Subcutaneous adipose tissue (tissue), 4 donors: Measurements from ENCODE around the gene CD96. TPM values are rescaled to one million over a fixed set of nuclear protein-coding genes. Genes with fewer than 3 reads are reported as not detected.

Source experiments
- total RNA-seq, 4 donors: library from RNA; depleted of rRNA; stranded (reverse); fragments of >200 nt; gene quantifications; one replicate each; pipeline ENCODE4 v1.1.0, GENCODE V29; 2016
- TF ChIP-seq, protein P1 (sequence below): fragments of 450-650 bp; IDR thresholded peaks from one replicate; pipeline ENCODE4 v1.5.1; 2016; ENCODE audit warnings: low read depth, mild to moderate bottlenecking, control low read depth, antibody characterized with exemption, moderate library complexity

The CD96 gene
- total RNA-seq, 4 donors from 2014 or later = 0.88 to 3.7 (median 2.1) TPM

DNA sequence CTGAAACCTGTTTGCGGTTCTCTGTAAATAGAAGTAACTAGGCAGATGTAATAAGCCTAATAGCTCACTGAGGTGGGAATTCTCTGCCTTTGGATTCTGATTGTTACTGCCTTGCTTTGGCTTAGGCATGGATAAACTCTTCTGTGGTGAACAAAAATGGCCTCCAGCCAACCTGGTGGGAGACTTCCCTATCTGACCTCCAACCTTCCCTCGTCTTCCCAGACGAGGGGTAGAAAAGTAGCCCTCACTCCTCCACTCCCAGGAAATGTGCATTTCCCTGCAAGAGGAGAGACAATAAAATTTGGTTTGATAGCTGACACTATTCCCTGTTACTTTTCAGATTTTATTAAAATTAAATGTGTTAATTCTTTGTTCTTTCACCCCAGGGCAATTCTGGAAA, 606 bp upstream of the CD96 start:
- TF ChIP-seq, protein P1, sequence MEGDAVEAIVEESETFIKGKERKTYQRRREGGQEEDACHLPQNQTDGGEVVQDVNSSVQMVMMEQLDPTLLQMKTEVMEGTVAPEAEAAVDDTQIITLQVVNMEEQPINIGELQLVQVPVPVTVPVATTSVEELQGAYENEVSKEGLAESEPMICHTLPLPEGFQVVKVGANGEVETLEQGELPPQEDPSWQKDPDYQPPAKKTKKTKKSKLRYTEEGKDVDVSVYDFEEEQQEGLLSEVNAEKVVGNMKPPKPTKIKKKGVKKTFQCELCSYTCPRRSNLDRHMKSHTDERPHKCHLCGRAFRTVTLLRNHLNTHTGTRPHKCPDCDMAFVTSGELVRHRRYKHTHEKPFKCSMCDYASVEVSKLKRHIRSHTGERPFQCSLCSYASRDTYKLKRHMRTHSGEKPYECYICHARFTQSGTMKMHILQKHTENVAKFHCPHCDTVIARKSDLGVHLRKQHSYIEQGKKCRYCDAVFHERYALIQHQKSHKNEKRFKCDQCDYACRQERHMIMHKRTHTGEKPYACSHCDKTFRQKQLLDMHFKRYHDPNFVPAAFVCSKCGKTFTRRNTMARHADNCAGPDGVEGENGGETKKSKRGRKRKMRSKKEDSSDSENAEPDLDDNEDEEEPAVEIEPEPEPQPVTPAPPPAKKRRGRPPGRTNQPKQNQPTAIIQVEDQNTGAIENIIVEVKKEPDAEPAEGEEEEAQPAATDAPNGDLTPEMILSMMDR = no peak

DNA sequence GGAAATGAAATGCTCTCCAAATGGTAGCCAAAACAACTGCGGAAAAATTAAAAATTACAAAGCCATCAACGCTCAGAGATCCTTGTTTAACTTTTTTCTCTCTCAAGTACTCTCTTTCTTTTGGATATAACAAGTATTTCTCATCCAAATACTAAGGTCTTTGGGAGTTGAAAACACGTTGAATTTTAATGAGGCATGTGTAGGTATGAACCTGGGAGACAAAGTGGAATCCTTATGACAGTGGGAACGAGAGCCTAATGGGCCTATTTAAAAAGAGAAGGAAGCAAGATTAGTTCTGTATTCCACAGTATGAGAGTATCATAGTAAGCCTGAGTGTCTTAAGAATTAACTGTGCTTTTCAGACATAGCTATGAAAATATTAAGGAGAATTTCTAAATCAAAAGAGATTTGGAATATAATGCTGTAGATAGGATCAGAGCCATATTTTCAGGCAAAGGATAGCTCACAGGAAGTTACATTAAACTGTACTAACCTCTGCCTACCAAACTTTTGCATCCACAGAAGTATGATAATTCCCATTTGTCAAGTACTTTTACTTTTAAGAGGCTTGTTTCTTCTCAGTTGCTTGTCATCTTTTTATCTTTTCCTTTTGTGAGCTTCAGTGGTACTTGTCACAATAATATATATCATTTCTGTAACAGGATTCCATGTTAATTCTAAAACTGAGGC, 759 bp downstream of the CD96 start:
- TF ChIP-seq, protein P1 = no peak

DNA sequence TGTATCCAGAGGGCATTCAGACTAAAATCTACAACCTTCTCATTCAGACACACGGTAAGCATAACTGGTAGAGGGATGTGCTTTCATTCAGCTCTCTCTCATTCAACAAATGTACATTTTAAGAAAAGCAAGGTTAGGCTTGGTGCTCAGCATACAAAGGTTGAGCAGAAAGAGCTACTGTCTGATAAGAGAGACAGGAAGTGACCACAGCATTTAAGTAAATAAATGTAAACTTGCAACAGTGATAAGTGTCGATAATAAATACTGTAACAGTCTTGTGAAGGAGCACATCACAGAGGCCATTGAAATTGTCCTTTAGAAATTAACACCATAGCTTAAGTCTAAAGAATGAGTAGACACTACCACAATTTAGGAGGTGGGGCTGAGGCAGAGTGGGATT, 3.4 kb downstream of the CD96 start:
- TF ChIP-seq, protein P1 = no peak

DNA sequence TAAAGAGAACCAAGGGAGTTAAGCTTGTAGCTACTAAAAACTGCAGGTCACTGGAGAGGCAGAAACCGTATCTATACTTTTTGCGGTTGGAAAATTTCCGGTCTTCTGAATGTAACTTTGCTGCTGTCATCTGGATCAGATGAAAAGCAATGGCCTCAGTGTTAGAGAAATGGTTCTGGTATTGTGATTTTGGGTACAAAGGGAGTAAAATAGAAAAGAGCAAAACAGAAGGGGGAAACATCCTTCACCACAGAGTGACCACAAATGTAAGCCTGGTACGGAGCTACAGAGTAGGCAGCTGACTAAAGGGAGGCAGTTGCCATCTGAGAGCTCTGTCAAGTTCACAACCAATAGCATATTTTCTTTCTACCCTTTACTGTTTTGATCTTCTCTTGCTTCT, 5.6 kb downstream of the CD96 start:
- TF ChIP-seq, protein P1 = no peak

DNA sequence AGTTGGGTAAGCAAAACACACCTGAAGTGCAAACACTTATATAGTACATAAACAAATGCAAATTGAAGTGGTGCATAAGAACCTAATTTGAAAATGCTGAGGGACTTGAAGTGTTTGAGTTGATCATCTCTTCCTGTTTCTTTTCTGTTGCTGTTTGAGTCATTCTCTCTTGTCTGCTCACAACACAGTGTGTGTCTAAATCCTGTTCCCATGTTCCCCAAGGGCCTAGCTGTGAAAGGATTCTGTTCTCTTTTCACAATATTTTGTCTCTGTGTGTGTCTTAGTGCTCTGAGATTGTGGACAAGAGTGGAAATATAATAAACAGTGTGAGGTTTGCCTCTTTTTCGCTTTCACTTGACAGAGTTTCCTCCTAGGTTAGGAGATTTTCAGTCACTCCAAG, 6.1 kb downstream of the CD96 start:
- TF ChIP-seq, protein P1 = no peak

DNA sequence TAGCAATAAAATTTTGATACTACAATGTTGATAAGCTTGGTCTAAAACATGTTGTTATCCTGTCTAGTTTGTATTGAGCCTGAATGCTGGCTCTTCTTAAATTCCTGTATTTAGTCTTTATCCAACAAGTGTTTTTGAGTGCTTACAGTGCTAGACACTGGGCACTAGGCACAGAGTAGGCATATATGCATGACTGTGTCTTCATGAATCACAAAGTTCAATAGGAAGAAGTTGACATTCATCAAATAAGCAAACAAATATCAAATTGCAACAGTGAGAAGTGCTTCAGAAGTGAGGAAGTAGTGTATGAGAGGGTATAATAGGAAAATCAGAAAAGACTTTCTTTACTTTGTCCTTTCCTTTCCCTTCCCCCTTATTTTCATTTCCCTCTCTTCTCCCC, 6.8 kb downstream of the CD96 start:
- TF ChIP-seq, protein P1 = no peak

DNA sequence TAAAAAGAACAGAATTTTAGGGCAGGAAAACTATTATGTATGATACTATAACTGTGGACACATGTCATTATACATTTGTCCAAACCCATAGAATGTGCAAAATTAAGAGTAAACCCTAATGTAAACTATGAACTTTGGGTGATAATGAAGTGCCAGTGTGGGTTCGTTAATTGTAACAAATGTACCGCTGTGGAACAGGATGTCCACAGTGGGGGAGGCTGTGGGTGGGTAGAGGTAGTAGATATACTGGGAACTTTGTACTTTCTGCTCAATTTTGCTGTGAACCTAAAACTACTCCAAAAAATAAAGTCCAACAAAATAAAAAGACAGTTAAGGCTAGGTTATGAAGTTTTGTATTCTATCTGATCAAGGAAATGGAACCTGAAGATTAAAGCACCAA, 24.8 kb downstream of the CD96 start:
- TF ChIP-seq, protein P1 = no peak
